HG02678 (cell line): ENCODE results near the gene ARSA.
"Not testable (repeated sequence)": the region's sequence is repeated elsewhere in the genome, so short reads cannot be mapped to it uniquely, and the experiment has no call there.

Experiments
- ATAC-seq: cut with Tn5 transposase; IDR thresholded peaks from one replicate; pipeline ENCODE4 v1.9.1; 2021; ENCODE audit warnings: mild to moderate bottlenecking, moderate library complexity; ENCODE audit not compliant: unreplicated experiment

The ARSA gene

GRCh38 chr22:50627642-50628542 lies at the start of gene ARSA:
TSS of gene ARSA (minus strand) at chr22:50628152. CDS start at chr22:50627779, 373 bp downstream.
- peak; percentile 81 for ATAC-seq

- ATAC-seq, result no peak
Observed at GRCh38 chr22:50676661-50677492, 48.9 kb upstream of the ARSA start.

- no peak for ATAC-seq
Observed at GRCh38 chr22:50676180-50676636, 48.3 kb upstream of the ARSA start.

- no peak for ATAC-seq
Observed at GRCh38 chr22:50675553-50676179, 47.7 kb upstream of the ARSA start.

- ATAC-seq, result no peak
Observed at GRCh38 chr22:50674606-50675552, 46.9 kb upstream of the ARSA start.

- ATAC-seq, result no peak
Observed at GRCh38 chr22:50674130-50674500, 46.2 kb upstream of the ARSA start.

GRCh38 chr22:50673231-50674129 lies 45.5 kb upstream of the ARSA start:
- no peak for ATAC-seq

GRCh38 chr22:50672471-50673230 lies 44.7 kb upstream of the ARSA start, which contains the start of gene SHANK3:
TSS of gene SHANK3 (plus strand) at chr22:50672823.
- ATAC-seq, result no peak

- no peak for ATAC-seq
Observed at GRCh38 chr22:50672041-50672440, 44.1 kb upstream of the ARSA start.

GRCh38 chr22:50671641-50672040 lies 43.7 kb upstream of the ARSA start:
- ATAC-seq, result no peak

- no peak for ATAC-seq
Observed at GRCh38 chr22:50670914-50671538, 43.1 kb upstream of the ARSA start.

- no peak for ATAC-seq
Observed at GRCh38 chr22:50670513-50670912, 42.6 kb upstream of the ARSA start.

GRCh38 chr22:50665738-50666137 lies 37.8 kb upstream of the ARSA start:
- no peak for ATAC-seq

GRCh38 chr22:50665212-50665611 lies 37.3 kb upstream of the ARSA start:
- no peak for ATAC-seq

GRCh38 chr22:50660306-50660705 lies 32.4 kb upstream of the ARSA start:
- no peak for ATAC-seq

GRCh38 chr22:50659711-50660110 lies 31.8 kb upstream of the ARSA start:
- not testable (repeated sequence) for ATAC-seq

GRCh38 chr22:50657925-50658324 lies 30.0 kb upstream of the ARSA start:
- ATAC-seq, result no peak
